ENCODE results near the gene MTA2.

GRCh38 chr11:62613291-62613778 is 11.7 kb upstream of the MTA2 start:
- TF ChIP-seq, protein P1, sequence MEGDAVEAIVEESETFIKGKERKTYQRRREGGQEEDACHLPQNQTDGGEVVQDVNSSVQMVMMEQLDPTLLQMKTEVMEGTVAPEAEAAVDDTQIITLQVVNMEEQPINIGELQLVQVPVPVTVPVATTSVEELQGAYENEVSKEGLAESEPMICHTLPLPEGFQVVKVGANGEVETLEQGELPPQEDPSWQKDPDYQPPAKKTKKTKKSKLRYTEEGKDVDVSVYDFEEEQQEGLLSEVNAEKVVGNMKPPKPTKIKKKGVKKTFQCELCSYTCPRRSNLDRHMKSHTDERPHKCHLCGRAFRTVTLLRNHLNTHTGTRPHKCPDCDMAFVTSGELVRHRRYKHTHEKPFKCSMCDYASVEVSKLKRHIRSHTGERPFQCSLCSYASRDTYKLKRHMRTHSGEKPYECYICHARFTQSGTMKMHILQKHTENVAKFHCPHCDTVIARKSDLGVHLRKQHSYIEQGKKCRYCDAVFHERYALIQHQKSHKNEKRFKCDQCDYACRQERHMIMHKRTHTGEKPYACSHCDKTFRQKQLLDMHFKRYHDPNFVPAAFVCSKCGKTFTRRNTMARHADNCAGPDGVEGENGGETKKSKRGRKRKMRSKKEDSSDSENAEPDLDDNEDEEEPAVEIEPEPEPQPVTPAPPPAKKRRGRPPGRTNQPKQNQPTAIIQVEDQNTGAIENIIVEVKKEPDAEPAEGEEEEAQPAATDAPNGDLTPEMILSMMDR (IDR thresholded peaks at IDR 0.05) = no peak
- TF ChIP-seq POLR2A (IDR thresholded peaks at IDR 0.05) = no peak

Data from Peyer's patch (tissue), 4 donors.